RWPE2 (cell line): ENCODE measurements around the gene GIMAP1.

ENCODE experiments used
- ATAC-seq: fragments of 200-7000 bp; cut with Tn5 transposase; 3 replicates; pipeline ENCODE4 v1.9.1; 2021; ENCODE audit warnings: low read depth
- DNase-seq: peaks from one replicate; pipeline ENCODE4 v3.0.0-alpha.2; 2020; ENCODE audit warnings: low spot score
- H3K27ac ChIP-seq: fragments of 450-650 bp; 2 replicates; pipeline ENCODE4 v1.5.1; 2017; ENCODE audit warnings: mild to moderate bottlenecking; ENCODE audit not compliant: poor library complexity, severe bottlenecking
- H3K27me3 ChIP-seq: fragments of 250-450 bp; sonication (Bioruptor Pico); 2 replicates; pipeline ENCODE4 v1.5.1; 2021; ENCODE audit warnings: mild to moderate bottlenecking, moderate library complexity; ENCODE audit not compliant: insufficient read depth, poor library complexity, severe bottlenecking
- H3K36me3 ChIP-seq: fragments of 250-450 bp; sonication (Bioruptor Pico); 2 replicates; pipeline ENCODE4 v1.5.1; 2020; ENCODE audit warnings: low read depth, mild to moderate bottlenecking, moderate library complexity
- H3K4me1 ChIP-seq: fragments of 250-450 bp; sonication (Bioruptor Pico); 2 replicates; pipeline ENCODE4 v1.5.1; 2021; ENCODE audit warnings: mild to moderate bottlenecking, moderate library complexity; ENCODE audit not compliant: insufficient read depth, poor library complexity, severe bottlenecking
- H3K4me3 ChIP-seq: fragments of 250-450 bp; sonication (Bioruptor Pico); 2 replicates; pipeline ENCODE4 v1.5.1; 2021; ENCODE audit warnings: mild to moderate bottlenecking, moderate library complexity; ENCODE audit not compliant: severe bottlenecking
- H3K9me3 ChIP-seq: fragments of 250-450 bp; sonication (Bioruptor Pico); 2 replicates; pipeline ENCODE4 v1.5.1; 2021; ENCODE audit warnings: mild to moderate bottlenecking, moderate library complexity; ENCODE audit not compliant: severe bottlenecking
- CTCF ChIP-seq: fragments of 450-650 bp; IDR thresholded peaks from one replicate; pipeline ENCODE4 v1.5.1; 2017; ENCODE audit warnings: mild to moderate bottlenecking, moderate library complexity; ENCODE audit not compliant: poor library complexity, severe bottlenecking

The GIMAP1 gene

DNA sequence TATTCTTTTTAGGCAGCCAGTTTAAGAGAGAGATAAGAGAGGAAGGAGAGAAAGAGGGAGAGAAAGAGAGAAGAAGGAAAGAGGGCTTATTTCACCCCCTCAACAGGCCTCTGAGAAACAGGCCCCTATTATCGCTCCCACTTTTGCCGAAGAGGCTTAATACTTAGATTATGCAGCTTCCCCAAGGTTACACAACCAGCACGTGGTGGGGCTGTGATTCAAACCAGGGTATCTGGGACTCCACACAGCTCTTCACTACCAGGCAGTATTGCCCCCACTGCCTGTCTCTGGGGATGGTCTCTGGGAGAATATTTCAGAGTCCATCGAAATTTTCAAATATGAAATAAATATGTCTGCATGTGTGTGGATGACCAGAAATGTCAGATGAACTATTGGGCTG is 3.0 kb downstream of the GIMAP1 start:
- TF ChIP-seq CTCF = no peak
- no peaks in the 10 kb centered on the region for H3K27me3 ChIP-seq
- no peaks in the 10 kb centered on the region for H3K4me1 ChIP-seq

GRCh38 chr7:150719960-150720891 is 3.8 kb downstream of the GIMAP1 start:
- DNase-seq = no peak
- H3K27ac ChIP-seq = no peak overlapping the region
- H3K36me3 ChIP-seq = no peaks in the 10 kb centered on the region
- H3K9me3 ChIP-seq = no peaks in the 10 kb centered on the region
- H3K4me3 ChIP-seq = no peak overlapping the region
- no peak for TF ChIP-seq CTCF
- no peaks in the 10 kb centered on the region for H3K4me1 ChIP-seq
- no peaks in the 10 kb centered on the region for H3K27me3 ChIP-seq
- ATAC-seq = no peak

More for the DNA sequence above, 3.0 kb downstream of the GIMAP1 start:
- no peak overlapping the region for H3K4me3 ChIP-seq
- no peaks in the 10 kb centered on the region for H3K9me3 ChIP-seq
- H3K27ac ChIP-seq = no peak overlapping the region
- ATAC-seq (no peak), DNase-seq (no peak)
- no peaks in the 10 kb centered on the region for H3K36me3 ChIP-seq

DNA sequence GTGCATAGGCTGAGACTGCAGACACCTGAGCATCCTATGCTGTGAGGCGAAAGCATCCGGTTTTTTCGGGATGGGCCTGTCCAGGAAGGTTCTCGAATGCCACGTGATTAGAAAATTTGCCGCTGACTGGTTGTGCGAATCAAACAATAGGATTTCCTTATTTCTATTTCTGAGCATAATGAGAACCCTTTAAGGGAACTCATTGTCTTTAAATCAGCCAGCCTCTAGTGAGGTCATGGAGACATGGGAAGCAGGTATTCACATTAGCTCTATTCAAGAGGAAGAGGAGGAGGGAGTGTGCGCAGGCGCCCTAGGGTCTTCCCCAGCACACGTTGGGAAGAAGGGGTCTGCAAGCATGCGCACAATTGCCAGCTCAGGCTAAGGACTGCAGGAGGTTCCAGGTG is 5.6 kb downstream of the GIMAP1 start:
- Histone ChIP-seq H3K36me3 (no peaks in the 10 kb centered on the region), H3K9me3 (no peaks in the 10 kb centered on the region), H3K27me3 (no peaks in the 10 kb centered on the region), H3K4me3 (no peak overlapping the region), H3K4me1 (no peaks in the 10 kb centered on the region), H3K27ac (no peak overlapping the region)
- no peak for TF ChIP-seq CTCF
- DNase-seq (no peak), ATAC-seq (no peak)

- Histone ChIP-seq H3K9me3 (no peaks in the 10 kb centered on the region), H3K4me1 (no peaks in the 10 kb centered on the region), H3K4me3 (no peak overlapping the region), H3K36me3 (no peaks in the 10 kb centered on the region), H3K27me3 (no peaks in the 10 kb centered on the region), H3K27ac (no peak overlapping the region)
- ATAC-seq (no peak), DNase-seq (no peak)
- no peak for TF ChIP-seq CTCF
These were observed 6.1 kb downstream of the GIMAP1 start for GRCh38 chr7:150722431-150722931.

GRCh38 chr7:150723467-150723866 is 7.1 kb downstream of the GIMAP1 start:
- Histone ChIP-seq H3K9me3 (peaks cover under 1% of the 10 kb centered on the region), H3K4me3 (no peak overlapping the region), H3K27ac (no peak overlapping the region), H3K27me3 (no peaks in the 10 kb centered on the region), H3K4me1 (no peaks in the 10 kb centered on the region), H3K36me3 (no peaks in the 10 kb centered on the region)
- no peak for TF ChIP-seq CTCF
- ATAC-seq = no peak
- no peak for DNase-seq
